GM15510 (cell line): Measurements from ENCODE around the gene TNPO2.

Experiments
- POLR2A ChIP-seq: IDR thresholded peaks from 3 replicates; pipeline ENCODE4 v1.6.1; 2011; ENCODE audit warnings: borderline replicate concordance; ENCODE audit not compliant: insufficient read length; ENCODE audit errors: extremely low read depth

The TNPO2 gene

DNA sequence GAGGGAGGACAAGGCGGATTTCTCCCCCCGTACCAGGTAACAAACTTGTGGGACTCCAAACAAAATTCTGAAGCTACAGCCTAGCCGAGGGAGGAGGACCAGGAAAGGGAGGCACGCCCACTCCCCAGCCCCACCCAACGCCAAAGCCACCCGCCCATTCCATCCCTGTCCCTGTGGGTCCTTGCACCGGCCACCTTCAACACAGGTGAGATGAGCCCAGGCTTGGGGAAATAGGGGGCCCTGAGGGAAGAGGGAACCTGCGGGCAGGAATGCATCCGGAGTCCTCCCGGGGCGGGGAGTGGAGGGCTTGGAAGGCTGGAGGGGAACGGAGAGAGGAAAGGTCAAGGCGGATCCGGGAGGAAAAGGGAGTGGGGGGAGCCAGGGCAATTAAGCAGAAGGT, 27.9 kb upstream of the TNPO2 start, which contains the start of gene BEST2:
Gene BEST2 (plus strand): TSS at position 157 of the 400 bp plus-strand sequence. CDS start 802 bp downstream, outside the sequence.
- no peak for TF ChIP-seq POLR2A

- TF ChIP-seq POLR2A, result no peak
Observed at GRCh38 chr19:12750851-12751250, 27.1 kb upstream of the TNPO2 start.

DNA sequence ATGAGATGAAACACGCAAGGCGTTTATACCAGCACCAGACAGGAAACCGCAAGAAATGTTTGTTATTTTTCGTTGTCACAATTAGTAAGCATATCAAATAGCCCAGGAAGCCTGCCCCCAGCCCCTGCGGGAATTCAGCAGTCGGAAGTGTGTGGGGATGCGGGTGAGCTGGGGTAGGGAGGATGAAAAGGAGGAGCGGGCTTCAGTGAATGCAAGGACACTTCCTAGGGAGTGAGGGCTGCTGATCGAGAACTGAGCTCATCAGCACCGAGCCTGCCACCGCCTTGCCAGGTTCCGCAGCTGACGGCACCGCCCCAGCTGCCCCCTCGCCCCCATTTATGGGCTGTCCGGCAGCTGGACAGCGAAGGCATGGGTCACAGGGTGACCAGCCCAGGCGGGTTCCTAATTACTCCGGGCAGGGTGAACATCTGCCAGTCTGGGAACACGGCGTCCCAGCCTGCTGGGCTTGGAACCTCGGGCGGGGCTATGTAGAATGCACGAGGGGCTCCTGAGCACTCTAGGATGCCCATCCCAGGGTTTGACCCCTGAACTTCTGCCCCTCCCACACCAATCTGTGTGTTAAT, 26.3 kb upstream of the TNPO2 start:
- no peak for TF ChIP-seq POLR2A

DNA sequence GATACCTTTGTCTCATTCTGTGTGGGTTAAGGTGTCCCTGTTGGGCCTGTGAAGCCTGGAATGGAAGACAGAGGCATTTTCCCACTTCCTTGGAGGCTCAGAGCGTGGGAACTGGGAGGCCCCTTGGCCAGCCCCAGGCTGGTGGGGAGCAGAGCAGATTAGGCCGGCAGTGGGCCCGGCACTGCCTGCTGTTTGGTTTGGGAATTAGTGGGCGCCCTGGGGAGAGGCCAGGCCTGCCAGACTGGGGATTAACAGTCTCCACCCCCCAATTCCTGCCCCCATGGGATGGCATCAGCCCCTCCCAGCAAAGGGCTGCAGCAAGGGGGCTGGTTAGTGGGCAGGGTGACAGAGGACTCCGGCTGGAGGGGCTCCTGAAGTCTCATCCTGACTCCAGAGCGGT, 24.8 kb upstream of the TNPO2 start:
- no peak for TF ChIP-seq POLR2A

GRCh38 chr19:12745166-12745897, 21.6 kb upstream of the TNPO2 start:
- TF ChIP-seq POLR2A, result no peak

DNA sequence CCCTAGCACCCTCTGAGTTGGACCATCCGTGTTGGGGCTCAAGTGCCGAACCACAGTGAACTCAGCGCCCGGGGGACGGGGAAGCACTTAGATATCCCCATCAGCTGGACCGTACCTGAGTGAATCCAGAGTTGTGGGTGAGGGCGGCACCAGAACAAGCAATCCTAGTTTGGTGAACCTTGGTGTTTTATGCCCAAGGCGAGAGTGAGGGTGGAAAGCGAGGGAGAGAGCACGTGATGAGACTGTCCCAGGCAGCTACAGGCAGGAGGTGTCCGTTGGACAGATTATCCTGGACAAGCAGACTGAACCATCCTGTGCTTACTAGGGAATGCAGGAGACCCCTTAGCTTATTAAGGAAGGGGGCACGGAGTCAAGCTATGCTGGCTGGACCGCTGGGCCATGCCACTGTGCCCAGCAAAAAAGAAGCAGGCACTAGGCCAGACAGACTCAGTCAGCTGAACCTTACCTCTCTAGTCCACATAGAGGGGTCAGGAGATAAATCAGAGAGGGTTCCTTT, 14.2 kb upstream of the TNPO2 start:
- TF ChIP-seq POLR2A, result no peak

DNA sequence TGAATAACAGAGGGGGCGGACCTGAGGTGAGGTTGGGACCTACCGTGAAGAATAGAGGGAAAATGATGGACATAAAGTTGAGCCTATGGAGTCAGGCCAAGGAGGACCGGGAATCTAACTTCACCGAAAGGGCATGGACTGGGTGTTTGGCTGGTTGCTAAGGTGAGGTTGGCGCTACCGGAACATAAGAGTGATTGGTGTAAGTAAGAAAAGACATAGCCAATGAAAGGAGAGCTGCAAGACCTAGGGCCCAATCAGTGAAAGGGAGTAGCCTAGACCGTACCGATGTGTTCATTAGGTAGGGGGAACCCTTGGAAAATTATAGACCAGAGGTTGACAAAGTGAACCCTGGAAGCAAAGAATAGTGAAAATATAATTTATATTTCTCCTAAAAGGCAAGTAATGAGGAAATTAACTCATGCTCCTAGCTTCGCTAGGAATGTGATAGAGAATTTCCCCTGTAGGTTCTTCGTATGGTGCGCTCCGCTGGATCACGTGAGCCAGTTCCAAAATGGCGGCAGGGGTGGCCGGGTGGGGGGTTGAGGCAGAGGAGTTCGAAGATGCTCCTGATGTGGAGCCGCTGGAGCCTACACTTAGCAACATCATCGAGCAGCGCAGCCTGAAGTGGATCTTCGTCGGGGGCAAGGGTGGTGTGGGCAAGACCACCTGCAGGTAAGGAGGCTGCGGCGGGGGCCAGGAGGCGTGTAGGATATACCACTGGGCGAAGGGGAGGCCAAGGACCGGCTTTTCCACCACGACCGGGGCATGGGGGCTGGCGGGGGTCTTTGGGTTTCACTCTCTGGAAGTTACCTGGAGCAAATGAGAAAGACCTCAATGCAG, 13.5 kb upstream of the TNPO2 start, which contains the start of gene GET3:
Gene GET3 (plus strand): TSS at position 503 of the 840 bp plus-strand sequence. CDS start 9 bp downstream, at position 512.
- peak; percentile 85 for TF ChIP-seq POLR2A

- TF ChIP-seq POLR2A, result no peak
Observed at GRCh38 chr19:12733369-12734214, 9.9 kb upstream of the TNPO2 start.

- TF ChIP-seq POLR2A, result no peak
Observed at GRCh38 chr19:12731337-12731736, 7.6 kb upstream of the TNPO2 start.

DNA sequence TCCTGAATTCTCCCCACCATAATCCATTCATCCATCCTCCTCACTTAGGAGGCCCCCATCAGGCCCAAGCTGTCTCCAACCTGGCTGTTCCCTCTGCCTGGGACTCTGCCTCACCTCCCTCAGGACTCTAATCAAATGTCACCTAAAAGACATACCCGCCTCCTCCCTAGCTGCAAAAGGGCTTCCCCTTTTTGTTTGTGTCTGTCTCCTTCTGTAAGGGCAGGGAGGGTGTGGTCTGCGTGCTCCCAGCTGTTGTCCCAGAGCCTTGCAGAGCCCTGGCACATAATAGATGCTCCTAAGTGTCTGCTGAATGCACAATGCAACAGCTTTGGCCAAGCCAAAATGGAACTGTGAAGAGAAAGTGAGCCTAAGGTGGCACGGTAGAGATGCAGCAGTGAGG, 6.3 kb upstream of the TNPO2 start:
- no peak for TF ChIP-seq POLR2A

GRCh38 chr19:12727745-12728433, 4.2 kb upstream of the TNPO2 start:
- no peak for TF ChIP-seq POLR2A

GRCh38 chr19:12726988-12727316, 3.2 kb upstream of the TNPO2 start:
- TF ChIP-seq POLR2A, result no peak

DNA sequence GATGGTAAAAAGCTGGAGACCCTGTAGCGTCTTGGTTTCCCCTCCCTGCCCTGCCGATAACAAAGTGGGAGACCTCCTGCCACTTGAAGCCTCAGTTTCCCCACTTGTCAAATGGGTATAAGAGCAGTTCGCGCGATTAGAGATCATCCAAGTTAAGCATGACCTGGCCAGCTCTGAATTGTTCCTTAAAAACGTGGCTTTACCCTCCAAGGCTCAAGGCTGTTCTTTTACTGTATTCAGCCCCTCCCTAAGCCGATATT, 421 bp downstream of the TNPO2 start:
- TF ChIP-seq POLR2A, result no peak
